ENCODE data around the gene ARFRP1.
"Not testable (repeated sequence)": the region's sequence is repeated elsewhere in the genome, so short reads cannot be mapped to it uniquely, and the experiment has no call there.

The ARFRP1 gene

GRCh38 chr20:63655249-63655648 is 52.5 kb downstream of the ARFRP1 start:
- DNase-seq (ENCODE audit: low spot score): no peak

GRCh38 chr20:63653974-63654668 is 53.7 kb downstream of the ARFRP1 start:
- DNase-seq (ENCODE audit: low spot score): no peak

- DNase-seq (ENCODE audit: low spot score): peak; percentile 82
Observed at GRCh38 chr20:63653041-63653973, 54.5 kb downstream of the ARFRP1 start, which contains the start of gene STMN3. Gene STMN3 (minus strand): TSS chr20:63653424. CDS start chr20:63653345, 79 bp downstream.

DNA sequence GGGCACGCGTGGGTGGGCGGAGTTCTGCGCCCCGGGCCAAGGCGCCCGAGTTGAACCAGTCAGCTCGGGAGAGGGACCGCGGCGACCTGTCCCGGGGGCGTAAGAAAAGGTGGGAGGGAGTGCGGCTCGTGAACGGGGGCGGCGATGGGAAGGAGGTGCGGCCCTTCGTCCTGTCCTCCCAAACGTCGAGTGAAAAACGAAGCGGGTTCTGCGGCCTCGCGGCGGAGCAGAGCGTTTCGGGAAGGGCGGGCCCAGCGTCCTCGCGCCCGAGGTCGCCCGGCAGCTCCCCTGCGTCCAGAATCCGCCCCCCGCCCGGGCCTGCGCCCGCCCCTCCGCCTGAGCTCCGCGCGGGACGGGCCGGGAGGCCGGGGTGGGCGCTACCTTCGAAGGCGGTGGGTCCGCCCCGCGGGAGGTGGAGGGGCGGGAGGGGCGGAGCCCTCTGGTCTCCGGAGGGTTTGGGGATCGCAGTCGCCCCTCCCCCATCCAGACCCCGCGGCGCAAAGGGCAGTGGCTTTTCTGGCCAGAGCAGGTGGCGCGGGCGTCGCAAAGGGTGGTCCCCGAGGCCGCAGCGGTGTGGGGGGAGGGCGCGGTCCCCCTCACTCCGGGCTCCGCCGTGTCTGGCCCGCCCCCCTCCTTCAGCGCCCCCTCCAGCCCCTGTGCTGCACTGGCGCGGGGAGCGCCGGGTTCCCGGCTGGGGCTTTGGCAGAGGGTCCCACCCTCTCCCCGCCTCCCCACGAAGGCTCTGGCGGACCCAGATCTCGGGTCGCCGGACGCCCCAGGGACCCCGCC is 55.4 kb downstream of the ARFRP1 start:
- DNase-seq (ENCODE audit: low spot score): no peak

DNA sequence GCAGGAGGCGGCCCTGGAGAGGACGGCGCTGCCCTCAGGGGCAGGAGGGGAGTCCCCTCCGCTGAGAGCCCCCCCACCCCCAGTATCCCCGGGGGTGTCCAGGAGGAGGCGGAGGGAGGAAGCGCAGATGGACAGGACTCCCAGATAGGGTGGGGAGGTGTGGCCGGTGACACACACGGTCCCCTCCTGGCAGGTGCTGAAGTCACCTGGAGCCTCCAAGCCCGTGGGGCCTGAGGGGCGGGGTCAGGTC is 55.9 kb downstream of the ARFRP1 start:
- no peak for DNase-seq (ENCODE audit: low spot score)

DNA sequence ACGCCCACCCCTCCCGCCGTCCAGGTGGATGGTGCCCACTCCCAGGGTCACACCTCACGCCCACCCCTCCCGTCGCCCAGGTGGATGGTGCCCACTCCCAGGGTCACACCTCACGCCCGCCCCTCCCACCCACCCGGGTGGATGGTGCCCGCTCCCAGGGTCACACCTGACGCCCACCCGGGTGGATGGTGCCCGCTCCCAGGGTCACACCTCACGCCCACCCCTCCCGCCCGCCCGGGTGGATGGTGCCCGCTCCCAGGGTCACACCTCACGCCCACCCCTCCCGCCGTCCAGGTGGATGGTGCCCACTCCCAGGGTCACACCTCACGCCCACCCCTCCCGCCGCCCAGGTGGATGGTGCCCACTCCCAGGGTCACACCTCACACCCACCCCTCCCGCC is 57.3 kb downstream of the ARFRP1 start:
- not testable (repeated sequence) for DNase-seq (ENCODE audit: low spot score)

DNA sequence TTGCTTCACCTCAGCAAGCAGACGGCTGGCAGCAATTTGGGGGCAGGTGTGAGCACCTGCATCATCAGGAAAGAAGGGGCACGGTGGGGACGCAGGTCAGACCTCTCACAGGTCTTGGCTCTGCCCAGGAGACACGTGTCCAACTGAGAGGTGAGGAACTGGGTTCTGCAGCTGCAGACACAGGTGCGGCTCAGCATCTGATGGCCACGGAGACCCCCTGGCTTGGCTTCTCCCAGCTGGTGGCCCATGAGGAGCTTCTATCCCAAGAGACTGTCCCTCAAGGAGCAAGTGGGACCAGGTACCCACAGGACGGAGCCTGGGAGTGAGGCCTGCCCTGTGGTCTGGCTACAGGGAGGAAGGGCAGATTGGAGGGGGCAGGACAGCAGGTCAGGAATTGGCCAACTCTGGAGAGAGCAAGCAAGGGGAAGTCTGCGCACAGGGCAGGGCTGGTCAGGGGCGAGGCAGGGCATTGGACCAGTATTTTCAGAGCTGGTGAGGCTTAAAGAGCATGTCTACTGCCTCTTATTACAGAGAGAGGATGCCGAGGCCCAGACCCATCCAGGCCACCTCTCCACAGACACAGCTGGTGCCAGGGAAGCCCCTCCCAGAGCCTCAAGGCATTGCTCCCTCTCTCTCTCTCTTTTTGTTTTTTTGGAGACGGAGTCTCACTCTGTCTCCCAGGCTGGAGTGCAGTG is 58.7 kb downstream of the ARFRP1 start:
- DNase-seq (ENCODE audit: low spot score): no peak
